ENCODE measurements around the gene MYOM3. TPM values are rescaled to one million over a fixed set of nuclear protein-coding genes. Genes with fewer than 3 reads are reported as not detected.

MYOM3 gene
- polyA plus RNA-seq, 1 donor (not counting 4 experiments of a cell fraction or from before 2014, with no cell fraction given) = 0.49 TPM

GRCh38 chr1:24095140-24095859, 16.6 kb downstream of the MYOM3 start:
- H3K27ac ChIP-seq (ENCODE audit: control insufficient read depth, insufficient read depth, low read length) = no peak overlapping the region
- H3K9me3 ChIP-seq (ENCODE audit: control insufficient read depth, low read depth, low read length) = no peaks in the 10 kb centered on the region
- H3K9me1 ChIP-seq (ENCODE audit: control insufficient read depth, extremely low read depth, insufficient read depth, low read length) = no peaks in the 10 kb centered on the region
- dilution Hi-C loops (cut with MboI; ENCODE audit: extremely low pct_ligation_motif_present, low sequenced_read_pairs) = no loop called here
- no peaks in the 10 kb centered on the region for H3K27me3 ChIP-seq (ENCODE audit: control insufficient read depth, extremely low read depth, insufficient read depth, low read length)
- no peak overlapping the region for H2AFZ ChIP-seq (ENCODE audit: control insufficient read depth, low read length)
- no peaks in the 10 kb centered on the region for H4K20me1 ChIP-seq (ENCODE audit: control insufficient read depth, extremely low read depth, insufficient read depth, low read length)
- no peaks in the 10 kb centered on the region for H3K36me3 ChIP-seq (ENCODE audit: control insufficient read depth in 2 of 2, extremely low read depth in 1 of 2, insufficient read depth in 2 of 2, low read length in 2 of 2)
- DNase-seq (ENCODE audit: low read depth, low spot score) (no peak), FAIRE-seq (no peak)
- H3K79me2 ChIP-seq (ENCODE audit: control insufficient read depth, insufficient read depth, low read length) = no peaks in the 10 kb centered on the region
- H3K4me3 ChIP-seq (ENCODE audit: control insufficient read depth in 2 of 3, extremely low read depth in 1 of 3, insufficient read depth in 2 of 3, low read depth in 1 of 3, low read length in 3 of 3) = no peak overlapping the region
- no peak overlapping the region for H3K9ac ChIP-seq (ENCODE audit: control insufficient read depth, extremely low read depth, insufficient read depth, low read length)
- H3K4me1 ChIP-seq (ENCODE audit: control insufficient read depth, extremely low read depth, insufficient read depth, low read length) = peaks cover 2% of the 10 kb centered on the region
- TF ChIP-seq EZH2 (IDR thresholded peaks at IDR 0.05; ENCODE audit: low read length) (no peak), CTCF (optimal IDR thresholded peaks at IDR 0.05 in 1 of 3, IDR thresholded peaks at IDR 0.05 in 1 of 3, conservative IDR thresholded peaks at IDR 0.05 in 1 of 3; ENCODE audit: extremely low read depth in 1 of 3, insufficient read depth in 2 of 3, low read length in 3 of 3) (no peak)
- H3K4me2 ChIP-seq (ENCODE audit: control insufficient read depth, extremely low read depth, insufficient read depth, low read depth, low read length) = no peak overlapping the region

- dilution Hi-C loops (cut with MboI; ENCODE audit: extremely low pct_ligation_motif_present, low sequenced_read_pairs) = no loop called here
- H4K20me1 ChIP-seq (ENCODE audit: control insufficient read depth, extremely low read depth, insufficient read depth, low read length) = no peaks in the 10 kb centered on the region
- TF ChIP-seq EZH2 (IDR thresholded peaks at IDR 0.05; ENCODE audit: low read length) = no peak
- TF ChIP-seq CTCF (optimal IDR thresholded peaks at IDR 0.05 in 1 of 3, IDR thresholded peaks at IDR 0.05 in 1 of 3, conservative IDR thresholded peaks at IDR 0.05 in 1 of 3; ENCODE audit: extremely low read depth in 1 of 3, insufficient read depth in 2 of 3, low read length in 3 of 3) = no peak
- no peaks in the 10 kb centered on the region for H3K36me3 ChIP-seq (ENCODE audit: control insufficient read depth in 2 of 2, extremely low read depth in 1 of 2, insufficient read depth in 2 of 2, low read length in 2 of 2)
- DNase-seq (ENCODE audit: low read depth, low spot score) = no peak
- no peaks in the 10 kb centered on the region for H3K79me2 ChIP-seq (ENCODE audit: control insufficient read depth, insufficient read depth, low read length)
- no peak for FAIRE-seq
- H3K4me2 ChIP-seq (ENCODE audit: control insufficient read depth, extremely low read depth, insufficient read depth, low read depth, low read length) = no peak overlapping the region
- H3K27me3 ChIP-seq (ENCODE audit: control insufficient read depth, extremely low read depth, insufficient read depth, low read length) = no peaks in the 10 kb centered on the region
- H3K27ac ChIP-seq (ENCODE audit: control insufficient read depth, insufficient read depth, low read length) = no peak overlapping the region
- peaks cover 6% of the 10 kb centered on the region for H3K4me1 ChIP-seq (ENCODE audit: control insufficient read depth, extremely low read depth, insufficient read depth, low read length)
- no peaks in the 10 kb centered on the region for H3K9me1 ChIP-seq (ENCODE audit: control insufficient read depth, extremely low read depth, insufficient read depth, low read length)
- H2AFZ ChIP-seq (ENCODE audit: control insufficient read depth, low read length) = no peak overlapping the region
- no peaks in the 10 kb centered on the region for H3K9me3 ChIP-seq (ENCODE audit: control insufficient read depth, low read depth, low read length)
- no peak overlapping the region for H3K9ac ChIP-seq (ENCODE audit: control insufficient read depth, extremely low read depth, insufficient read depth, low read length)
- H3K4me3 ChIP-seq (ENCODE audit: control insufficient read depth in 2 of 3, extremely low read depth in 1 of 3, insufficient read depth in 2 of 3, low read depth in 1 of 3, low read length in 3 of 3) = no peak overlapping the region
These were observed 17.4 kb downstream of the MYOM3 start for GRCh38 chr1:24094554-24094953.
